Esophagus squamous epithelium (tissue), 5 donors: ENCODE results near the gene UNC93B1. TPM values are rescaled to one million over a fixed set of nuclear protein-coding genes. Genes with fewer than 3 reads are reported as not detected.
A peak's percentile ranks its signal among the peaks of the same experiment; 100 is the strongest.

ENCODE experiments used
- DNase-seq: peaks from one replicate; lab custom pipeline; 2025; lab: John Stamatoyannopoulos, UW
- H3K27ac ChIP-seq, 4 donors: fragments of 200-600 bp; sonication (generic); one replicate each; pipeline ENCODE4 v1.5.1; 2016 to 2019; ENCODE audit warnings: mild to moderate bottlenecking in 1 of 4
- H3K27me3 ChIP-seq, 4 donors: fragments of 200-600 bp; sonication (generic); 1 replicate in 3 of 4; 2 replicates in 1 of 4; pipeline versions ENCODE4 v1.5.1 to v1.6.0; 2017 to 2021; ENCODE audit warnings: antibody characterized with exemption in 1 of 4
- H3K36me3 ChIP-seq, 3 donors: fragments of 200-600 bp; sonication (generic); one replicate each; pipeline ENCODE4 v1.5.1; 2016 to 2019
- H3K4me1 ChIP-seq, 3 donors: fragments of 200-600 bp; sonication (generic); one replicate each; pipeline ENCODE4 v1.5.1; 2017 to 2019
- H3K4me3 ChIP-seq, 4 donors: fragments of 200-600 bp; sonication (generic); 1 replicate in 3 of 4; 2 replicates in 1 of 4; pipeline ENCODE4 v1.5.1; 2016 to 2019; ENCODE audit warnings: mild to moderate bottlenecking in 2 of 4, moderate library complexity in 1 of 4
- H3K9me3 ChIP-seq, 3 donors: fragments of 200-600 bp; sonication (generic); one replicate each; pipeline ENCODE4 v1.5.1; 2016 to 2019
- CTCF ChIP-seq, 6 experiments: fragments of 450-650 bp in 4 of 6; fragments of 200-600 bp in 2 of 6; sonication (generic) in 2 of 6; IDR thresholded peaks; one replicate each; pipeline ENCODE4 v1.5.1; 2016 to 2019; ENCODE audit warnings: antibody characterized with exemption in 6 of 6, mild to moderate bottlenecking in 4 of 6, moderate library complexity in 4 of 6
- POLR2A ChIP-seq, 4 donors: fragments of 450-650 bp; IDR thresholded peaks; one replicate each; pipeline ENCODE4 v1.6.1; 2017; ENCODE audit warnings: antibody characterized with exemption in 4 of 4, mild to moderate bottlenecking in 4 of 4, moderate library complexity in 3 of 4
- WGBS, 2 donors: methylation state at CpG; one replicate each; pipeline ENCODE4 v1.1.5; 2018; 5-methylcytosine and 5-hydroxymethylcytosine counted together
- intact Hi-C: fragments of 100-400 bp; cut with DNase I; formaldehyde crosslinking; loops from one replicate; pipeline ENCODE4 v1.15.0; 2022
- total RNA-seq, 4 donors: library from RNA; depleted of rRNA; stranded (reverse); fragments of >200 nt; gene quantifications; one replicate each; pipeline ENCODE4 v1.1.0, GENCODE V29; 2016
- donor health status: DM: yes; HTN: yes; CAD: no.

UNC93B1 gene
- total RNA-seq, 4 donors from 2014 or later = 13.5 to 38.0 (median 31.5) TPM

GRCh38 chr11:68028802-68029545 lies 25.1 kb upstream of the UNC93B1 start:
- intact Hi-C loops = no loop called here
- Histone ChIP-seq H3K36me3 (peaks cover 4 to 37% (median 10%) of the 10 kb centered on the region in 3 donors), H3K9me3 (peaks cover 0 to 10% (median 0%) of the 10 kb centered on the region in 3 donors), H3K27me3 (no peaks in the 10 kb centered on the region), H3K4me3 (no peak overlapping the region), H3K27ac (peak overlapping the region in 2 of 4 donors; percentile 21 to 88), H3K4me1 (peaks cover 21 to 40% (median 23%) of the 10 kb centered on the region in 3 donors)
- DNase-seq = no peak
- 64 to 80% methylated on average over 9 to 12 of the region's 12 CpGs for WGBS, 2 donors
- TF ChIP-seq CTCF (IDR thresholded peaks at IDR 0.05) (no peak), POLR2A (IDR thresholded peaks at IDR 0.05) (no peak)

GRCh38 chr11:68027667-68028066 lies 23.8 kb upstream of the UNC93B1 start:
- no peak for DNase-seq
- WGBS, 2 donors = 83 to 100% methylated on average over 7 to 14 of the region's 21 CpGs
- H3K27ac ChIP-seq = no peak overlapping the region
- intact Hi-C loops = no loop called here
- H3K9me3 ChIP-seq = peaks cover 0 to 10% (median 0%) of the 10 kb centered on the region in 3 donors
- peaks cover 21 to 29% (median 23%) of the 10 kb centered on the region in 3 donors for H3K4me1 ChIP-seq
- peaks cover 0 to 33% (median 0%) of the 10 kb centered on the region in 3 donors for H3K36me3 ChIP-seq
- H3K27me3 ChIP-seq = no peaks in the 10 kb centered on the region
- no peak overlapping the region for H3K4me3 ChIP-seq
- TF ChIP-seq CTCF (IDR thresholded peaks at IDR 0.05) = no peak
- no peak for TF ChIP-seq POLR2A (IDR thresholded peaks at IDR 0.05)

GRCh38 chr11:68026391-68027105 lies 22.7 kb upstream of the UNC93B1 start:
- TF ChIP-seq POLR2A (IDR thresholded peaks at IDR 0.05) (no peak), CTCF (IDR thresholded peaks at IDR 0.05) (no peak)
- Histone ChIP-seq H3K4me3 (no peak overlapping the region), H3K9me3 (peaks cover 0 to 10% (median 0%) of the 10 kb centered on the region in 3 donors), H3K27me3 (no peaks in the 10 kb centered on the region), H3K36me3 (peaks cover 0 to 33% (median 0%) of the 10 kb centered on the region in 3 donors), H3K4me1 (peaks cover 14 to 18% (median 15%) of the 10 kb centered on the region in 3 donors), H3K27ac (no peak overlapping the region)
- no peak for DNase-seq
- intact Hi-C loops = no loop called here
- 85 to 97% methylated on average over 3 to 5 of the region's 18 CpGs for WGBS, 2 donors

GRCh38 chr11:68025047-68025446 lies 21.1 kb upstream of the UNC93B1 start:
- TF ChIP-seq CTCF (IDR thresholded peaks at IDR 0.05) (no peak), POLR2A (IDR thresholded peaks at IDR 0.05) (no peak)
- peaks cover 0 to 10% (median 0%) of the 10 kb centered on the region in 3 donors for H3K9me3 ChIP-seq
- H3K27me3 ChIP-seq = no peaks in the 10 kb centered on the region
- intact Hi-C loops = no loop called here
- H3K36me3 ChIP-seq = peaks cover 0 to 33% (median 0%) of the 10 kb centered on the region in 3 donors
- 62 to 79% methylated on average over 4 to 5 of the region's 5 CpGs for WGBS, 2 donors
- no peak overlapping the region for H3K27ac ChIP-seq
- H3K4me3 ChIP-seq = no peak overlapping the region
- H3K4me1 ChIP-seq = peaks cover 10 to 22% (median 16%) of the 10 kb centered on the region in 3 donors
- DNase-seq = no peak

- DNase-seq = no peak
- Histone ChIP-seq H3K36me3 (peaks cover 0 to 33% (median 0%) of the 10 kb centered on the region in 3 donors), H3K4me1 (peaks cover 5 to 22% (median 12%) of the 10 kb centered on the region in 3 donors), H3K9me3 (peaks cover 0 to 10% (median 0%) of the 10 kb centered on the region in 3 donors), H3K27ac (no peak overlapping the region), H3K27me3 (no peaks in the 10 kb centered on the region), H3K4me3 (no peak overlapping the region)
- WGBS, 2 donors = 76 to 83% methylated on average over 5 of the region's 5 CpGs
- intact Hi-C loops = no loop called here
- no peak for TF ChIP-seq POLR2A (IDR thresholded peaks at IDR 0.05)
- TF ChIP-seq CTCF (IDR thresholded peaks at IDR 0.05) = no peak
These were observed 20.6 kb upstream of the UNC93B1 start for GRCh38 chr11:68024508-68024907.
